ENCODE data around the gene CHCHD10.

CHCHD10 gene

GRCh38 chr22:23754220-23754919, 13.4 kb downstream of the CHCHD10 start, which contains the start of gene VPREB3:
Gene VPREB3, minus strand, starts transcription at chr22:23754425. Its CDS starts 62 bp downstream, at chr22:23754363.
- DNase-seq = no peak
- no peak for TF ChIP-seq GATA1 (IDR thresholded peaks at IDR 0.05; ENCODE audit: low read depth, low read length)
- no peak for TF ChIP-seq POLR2A (IDR thresholded peaks at IDR 0.05; ENCODE audit: low read length)

GRCh38 chr22:23753385-23753784, 14.4 kb downstream of the CHCHD10 start:
- no peak for DNase-seq
- TF ChIP-seq GATA1 (IDR thresholded peaks at IDR 0.05; ENCODE audit: low read depth, low read length) = no peak
- TF ChIP-seq POLR2A (IDR thresholded peaks at IDR 0.05; ENCODE audit: low read length) = no peak

GRCh38 chr22:23752750-23753149, 15.0 kb downstream of the CHCHD10 start:
- TF ChIP-seq POLR2A (IDR thresholded peaks at IDR 0.05; ENCODE audit: low read length) (no peak), GATA1 (IDR thresholded peaks at IDR 0.05; ENCODE audit: low read depth, low read length) (no peak)
- no peak for DNase-seq

GRCh38 chr22:23752090-23752691, 15.6 kb downstream of the CHCHD10 start:
- TF ChIP-seq POLR2A (IDR thresholded peaks at IDR 0.05; ENCODE audit: low read length) (no peak), GATA1 (IDR thresholded peaks at IDR 0.05; ENCODE audit: low read depth, low read length) (no peak)
- DNase-seq = no peak

GRCh38 chr22:23751441-23751996, 16.3 kb downstream of the CHCHD10 start:
- peak in 1 of 2 experiments; percentile 63 for DNase-seq

GRCh38 chr22:23750714-23751440, 16.9 kb downstream of the CHCHD10 start, which contains the start of gene ZNF70:
Gene ZNF70, minus strand, starts transcription at chr22:23751112. Its CDS starts 5,972 bp downstream, at chr22:23745140.
- no peak for TF ChIP-seq GATA1 (IDR thresholded peaks at IDR 0.05; ENCODE audit: low read depth, low read length)
- TF ChIP-seq POLR2A (IDR thresholded peaks at IDR 0.05; ENCODE audit: low read length) = peak; percentile 76
- DNase-seq = peak; percentile 91 to 94

More at GRCh38 chr22:23751441-23751996, 16.3 kb downstream of the CHCHD10 start:
- TF ChIP-seq POLR2A (IDR thresholded peaks at IDR 0.05; ENCODE audit: low read length) (peak; percentile 30), GATA1 (IDR thresholded peaks at IDR 0.05; ENCODE audit: low read depth, low read length) (no peak)

- no peak for TF ChIP-seq POLR2A (IDR thresholded peaks at IDR 0.05; ENCODE audit: low read length)
- TF ChIP-seq GATA1 (IDR thresholded peaks at IDR 0.05; ENCODE audit: low read depth, low read length) = no peak
Observed at GRCh38 chr22:23750367-23750713, 17.4 kb downstream of the CHCHD10 start.

GRCh38 chr22:23749841-23750301, 17.9 kb downstream of the CHCHD10 start:
- TF ChIP-seq GATA1 (IDR thresholded peaks at IDR 0.05; ENCODE audit: low read depth, low read length) (no peak), POLR2A (IDR thresholded peaks at IDR 0.05; ENCODE audit: low read length) (no peak)
- no peak for DNase-seq

More at GRCh38 chr22:23750367-23750713, 17.4 kb downstream of the CHCHD10 start:
- DNase-seq = no peak

- no peak for DNase-seq
- TF ChIP-seq POLR2A (IDR thresholded peaks at IDR 0.05; ENCODE audit: low read length) = no peak
- TF ChIP-seq GATA1 (IDR thresholded peaks at IDR 0.05; ENCODE audit: low read depth, low read length) = no peak
Observed at GRCh38 chr22:23745791-23746190, 22.0 kb downstream of the CHCHD10 start.

- TF ChIP-seq GATA1 (IDR thresholded peaks at IDR 0.05; ENCODE audit: low read depth, low read length) (no peak), POLR2A (IDR thresholded peaks at IDR 0.05; ENCODE audit: low read length) (no peak)
- no peak for DNase-seq
Observed at GRCh38 chr22:23744485-23744884, 23.3 kb downstream of the CHCHD10 start.

- no peak for TF ChIP-seq GATA1 (IDR thresholded peaks at IDR 0.05; ENCODE audit: low read depth, low read length)
- DNase-seq = no peak
Observed at GRCh38 chr22:23744001-23744400, 23.8 kb downstream of the CHCHD10 start.

- no peak for TF ChIP-seq GATA1 (IDR thresholded peaks at IDR 0.05; ENCODE audit: low read depth, low read length)
- no peak for TF ChIP-seq POLR2A (IDR thresholded peaks at IDR 0.05; ENCODE audit: low read length)
- no peak for DNase-seq
Observed at GRCh38 chr22:23743303-23743705, 24.5 kb downstream of the CHCHD10 start.

GRCh38 chr22:23742505-23743264, 25.1 kb downstream of the CHCHD10 start:
- no peak for DNase-seq
- TF ChIP-seq POLR2A (IDR thresholded peaks at IDR 0.05; ENCODE audit: low read length) (no peak), GATA1 (IDR thresholded peaks at IDR 0.05; ENCODE audit: low read depth, low read length) (no peak)
